ENCODE data around the gene LIN28A.
"Not testable (repeated sequence)": the region's sequence is repeated elsewhere in the genome, so short reads cannot be mapped to it uniquely, and the experiment has no call there.

LIN28A gene

GRCh38 chr1:26374361-26374760 lies 36.3 kb upstream of the LIN28A start:
- H3K4me1 Mint-ChIP-seq: peaks cover 34% of the 10 kb centered on the region
- not testable (repeated sequence) for H3K27me3 Mint-ChIP-seq; DNase-seq (ENCODE audit: low spot score in 2 of 2); H3K36me3 Mint-ChIP-seq; H3K27ac Mint-ChIP-seq; H3K9me3 Mint-ChIP-seq; ATAC-seq (ENCODE audit: low read depth); H3K4me3 Mint-ChIP-seq

DNA sequence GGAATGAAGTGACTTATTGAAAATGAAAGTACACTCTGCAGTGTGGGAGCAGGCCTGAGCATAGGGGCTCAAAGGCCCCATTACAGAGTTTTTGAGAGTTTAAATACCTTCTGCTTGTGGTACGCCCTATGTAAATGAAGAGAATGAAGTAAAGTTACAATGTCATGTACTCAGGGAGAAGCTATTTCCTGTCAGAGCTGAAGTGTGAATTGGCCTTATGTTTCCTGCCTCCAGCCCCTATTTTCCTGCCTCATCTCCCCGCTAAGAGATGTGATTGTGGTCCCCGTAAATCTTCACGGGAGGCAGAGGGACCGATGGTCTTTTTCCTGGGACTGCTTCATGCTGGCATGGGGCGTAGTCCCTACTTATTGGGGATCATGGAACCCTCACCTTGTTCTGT lies 35.5 kb upstream of the LIN28A start:
- peaks cover 2% of the 10 kb centered on the region for H3K9me3 Mint-ChIP-seq
- H3K27me3 Mint-ChIP-seq: peaks cover 2% of the 10 kb centered on the region
- ATAC-seq (ENCODE audit: low read depth): no peak
- no peaks in the 10 kb centered on the region for H3K36me3 Mint-ChIP-seq
- DNase-seq (ENCODE audit: low spot score in 2 of 2): no peak
- H3K4me3 Mint-ChIP-seq: no peak overlapping the region
- H3K27ac Mint-ChIP-seq: no peak overlapping the region
- H3K4me1 Mint-ChIP-seq: peaks cover 34% of the 10 kb centered on the region

GRCh38 chr1:26376050-26376449 lies 34.6 kb upstream of the LIN28A start:
- H3K27ac Mint-ChIP-seq: no peak overlapping the region
- ATAC-seq (ENCODE audit: low read depth): no peak
- peaks cover 29% of the 10 kb centered on the region for H3K4me1 Mint-ChIP-seq
- no peaks in the 10 kb centered on the region for H3K27me3 Mint-ChIP-seq
- DNase-seq (ENCODE audit: low spot score in 2 of 2): no peak
- H3K9me3 Mint-ChIP-seq: no peaks in the 10 kb centered on the region
- H3K4me3 Mint-ChIP-seq: no peak overlapping the region
- no peaks in the 10 kb centered on the region for H3K36me3 Mint-ChIP-seq

- no peaks in the 10 kb centered on the region for H3K27me3 Mint-ChIP-seq
- DNase-seq (ENCODE audit: low spot score in 2 of 2): peak in 1 of 2 donors; percentile 36
- H3K4me3 Mint-ChIP-seq: peak overlapping the region; percentile 66
- H3K4me1 Mint-ChIP-seq: peaks cover 28% of the 10 kb centered on the region
- peak; percentile 97 for ATAC-seq (ENCODE audit: low read depth)
- peak overlapping the region; percentile 33 for H3K27ac Mint-ChIP-seq
- H3K36me3 Mint-ChIP-seq: no peaks in the 10 kb centered on the region
- H3K9me3 Mint-ChIP-seq: no peaks in the 10 kb centered on the region
Observed at GRCh38 chr1:26378088-26378878, 32.3 kb upstream of the LIN28A start.

- H3K4me3 Mint-ChIP-seq: peak overlapping the region; percentile 66
- no peak overlapping the region for H3K27ac Mint-ChIP-seq
- H3K4me1 Mint-ChIP-seq: peaks cover 25% of the 10 kb centered on the region
- no peak for DNase-seq (ENCODE audit: low spot score in 2 of 2)
- no peak for ATAC-seq (ENCODE audit: low read depth)
- no peaks in the 10 kb centered on the region for H3K27me3 Mint-ChIP-seq
- H3K9me3 Mint-ChIP-seq: no peaks in the 10 kb centered on the region
- no peaks in the 10 kb centered on the region for H3K36me3 Mint-ChIP-seq
Observed at GRCh38 chr1:26378879-26379251, 31.8 kb upstream of the LIN28A start.

DNA sequence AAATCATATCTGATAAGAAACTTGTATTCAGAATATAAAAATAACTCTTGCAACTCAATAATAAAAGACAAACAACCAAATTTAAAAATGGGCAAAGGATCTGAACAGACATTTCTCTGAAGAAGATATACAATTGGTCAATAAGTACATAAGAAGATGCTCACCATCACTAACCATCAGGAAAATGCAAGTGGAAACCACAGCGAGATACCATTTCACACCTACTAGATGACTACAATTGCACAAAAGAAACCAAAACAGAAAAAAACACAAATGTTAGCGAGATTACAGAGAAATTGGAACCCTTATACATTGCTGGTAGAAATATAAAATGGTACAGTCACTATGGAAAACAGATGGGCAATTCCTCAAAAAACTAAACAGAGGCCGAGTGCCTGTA lies 26.5 kb upstream of the LIN28A start:
- H3K36me3 Mint-ChIP-seq: no peaks in the 10 kb centered on the region
- no peaks in the 10 kb centered on the region for H3K4me1 Mint-ChIP-seq
- H3K27me3 Mint-ChIP-seq: peaks cover 4% of the 10 kb centered on the region
- ATAC-seq (ENCODE audit: low read depth) (no peak), DNase-seq (ENCODE audit: low spot score in 2 of 2) (no peak)
- no peak overlapping the region for H3K4me3 Mint-ChIP-seq
- no peaks in the 10 kb centered on the region for H3K9me3 Mint-ChIP-seq
- H3K27ac Mint-ChIP-seq: no peak overlapping the region

DNA sequence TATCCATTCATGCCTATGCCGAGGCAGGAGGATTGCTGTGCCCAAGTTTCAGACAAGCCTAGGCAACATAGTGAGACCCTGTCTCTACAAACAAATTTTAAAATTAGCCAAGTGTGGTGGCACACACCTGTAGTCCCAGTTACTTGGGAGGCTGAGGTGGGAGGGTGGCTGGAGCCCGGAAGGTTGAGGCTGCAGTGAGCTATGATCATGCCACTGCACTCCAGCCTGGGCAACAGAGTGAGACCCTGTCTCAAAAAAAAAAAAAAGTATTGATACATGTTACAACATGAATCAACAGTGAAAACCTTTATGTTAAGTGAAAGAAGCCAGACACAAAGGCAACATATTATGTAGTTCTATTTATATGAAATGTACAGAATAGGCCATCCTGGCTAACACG lies 25.6 kb upstream of the LIN28A start:
- ATAC-seq (ENCODE audit: low read depth); H3K27ac Mint-ChIP-seq; H3K36me3 Mint-ChIP-seq; DNase-seq (ENCODE audit: low spot score in 2 of 2); H3K27me3 Mint-ChIP-seq; H3K9me3 Mint-ChIP-seq; H3K4me1 Mint-ChIP-seq; H3K4me3 Mint-ChIP-seq: not testable (repeated sequence)

- no peaks in the 10 kb centered on the region for H3K9me3 Mint-ChIP-seq
- DNase-seq (ENCODE audit: low spot score in 2 of 2) (no peak), ATAC-seq (ENCODE audit: low read depth) (no peak)
- H3K4me1 Mint-ChIP-seq: peaks cover 4% of the 10 kb centered on the region
- H3K27me3 Mint-ChIP-seq: peaks cover 7% of the 10 kb centered on the region
- no peak overlapping the region for H3K27ac Mint-ChIP-seq
- H3K36me3 Mint-ChIP-seq: no peaks in the 10 kb centered on the region
- H3K4me3 Mint-ChIP-seq: no peak overlapping the region
Observed at GRCh38 chr1:26387447-26387846, 23.2 kb upstream of the LIN28A start.

GRCh38 chr1:26388791-26389445 lies 21.7 kb upstream of the LIN28A start:
- H3K4me1 Mint-ChIP-seq: peaks cover 4% of the 10 kb centered on the region
- DNase-seq (ENCODE audit: low spot score in 2 of 2): no peak
- no peaks in the 10 kb centered on the region for H3K9me3 Mint-ChIP-seq
- H3K36me3 Mint-ChIP-seq: no peaks in the 10 kb centered on the region
- peaks cover 8% of the 10 kb centered on the region for H3K27me3 Mint-ChIP-seq
- H3K27ac Mint-ChIP-seq: no peak overlapping the region
- no peak overlapping the region for H3K4me3 Mint-ChIP-seq
- no peak for ATAC-seq (ENCODE audit: low read depth)

GRCh38 chr1:26389604-26390247 lies 20.9 kb upstream of the LIN28A start:
- H3K36me3 Mint-ChIP-seq: no peaks in the 10 kb centered on the region
- DNase-seq (ENCODE audit: low spot score in 2 of 2) (no peak), ATAC-seq (ENCODE audit: low read depth) (no peak)
- no peaks in the 10 kb centered on the region for H3K9me3 Mint-ChIP-seq
- peaks cover 8% of the 10 kb centered on the region for H3K27me3 Mint-ChIP-seq
- H3K4me3 Mint-ChIP-seq: no peak overlapping the region
- no peak overlapping the region for H3K27ac Mint-ChIP-seq
- H3K4me1 Mint-ChIP-seq: peaks cover 4% of the 10 kb centered on the region

GRCh38 chr1:26391450-26391849 lies 19.2 kb upstream of the LIN28A start:
- Mint-ChIP-seq H3K4me3 (no peak overlapping the region), H3K9me3 (no peaks in the 10 kb centered on the region), H3K27ac (no peak overlapping the region), H3K27me3 (peaks cover 6% of the 10 kb centered on the region), H3K4me1 (peaks cover 4% of the 10 kb centered on the region), H3K36me3 (no peaks in the 10 kb centered on the region)
- ATAC-seq (ENCODE audit: low read depth): peak; percentile 80
- DNase-seq (ENCODE audit: low spot score in 2 of 2): no peak

GRCh38 chr1:26395754-26396153 lies 14.9 kb upstream of the LIN28A start:
- no peak overlapping the region for H3K4me3 Mint-ChIP-seq

DNA sequence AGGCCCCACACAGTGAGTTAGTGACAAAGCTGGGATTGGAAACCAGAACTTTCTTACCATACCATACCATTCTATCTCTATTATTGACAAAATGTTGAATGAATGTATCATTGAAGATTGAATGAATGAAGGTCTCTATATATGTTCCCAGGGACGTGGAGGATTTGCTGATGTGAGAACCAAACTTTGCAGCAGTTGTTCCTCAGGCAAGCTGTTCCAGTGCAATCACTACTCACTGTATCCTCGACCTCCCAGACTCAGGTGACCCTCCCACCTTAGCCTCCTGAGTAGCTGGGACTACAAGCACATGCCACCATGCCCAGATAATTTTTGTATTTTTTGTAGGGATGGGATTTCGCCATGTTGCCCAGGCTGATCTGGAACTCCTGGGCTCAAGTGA lies 11.6 kb upstream of the LIN28A start:
- no peaks in the 10 kb centered on the region for H3K36me3 Mint-ChIP-seq
- H3K9me3 Mint-ChIP-seq: no peaks in the 10 kb centered on the region
- H3K4me3 Mint-ChIP-seq: no peak overlapping the region
- H3K27me3 Mint-ChIP-seq: peaks cover 15% of the 10 kb centered on the region
- no peak overlapping the region for H3K27ac Mint-ChIP-seq
- DNase-seq (ENCODE audit: low spot score in 2 of 2) (no peak), ATAC-seq (ENCODE audit: low read depth) (no peak)
- no peaks in the 10 kb centered on the region for H3K4me1 Mint-ChIP-seq

More at GRCh38 chr1:26395754-26396153, 14.9 kb upstream of the LIN28A start:
- Mint-ChIP-seq H3K27me3 (peaks cover 6% of the 10 kb centered on the region), H3K4me1 (peaks cover 4% of the 10 kb centered on the region), H3K27ac (no peak overlapping the region), H3K9me3 (no peaks in the 10 kb centered on the region), H3K36me3 (no peaks in the 10 kb centered on the region)
- ATAC-seq (ENCODE audit: low read depth) (no peak), DNase-seq (ENCODE audit: low spot score in 2 of 2) (no peak)

- DNase-seq (ENCODE audit: low spot score in 2 of 2): no peak
- Mint-ChIP-seq H3K36me3 (no peaks in the 10 kb centered on the region), H3K27ac (no peak overlapping the region), H3K4me1 (no peaks in the 10 kb centered on the region), H3K4me3 (no peak overlapping the region), H3K27me3 (peaks cover 18% of the 10 kb centered on the region), H3K9me3 (no peaks in the 10 kb centered on the region)
- ATAC-seq (ENCODE audit: low read depth): no peak
Observed at GRCh38 chr1:26401891-26402290, 8.7 kb upstream of the LIN28A start.
